Measurements from ENCODE around the gene FBF1.

The FBF1 gene

GRCh38 chr17:75897160-75898019, 43.5 kb downstream of the FBF1 start:
- DNase-seq (ENCODE audit: low read depth, low spot score): no peak
- Histone ChIP-seq H3K27me3 (ENCODE audit: insufficient read depth, insufficient read length) (no peaks in the 10 kb centered on the region), H3K36me3 (ENCODE audit: insufficient read depth, insufficient read length, low read length) (peaks cover 79% of the 10 kb centered on the region), H3K4me1 (ENCODE audit: insufficient read depth, insufficient read length) (peaks cover 37% of the 10 kb centered on the region), H3K9ac (ENCODE audit: insufficient read length, low read depth) (peak overlapping the region; percentile 99), H3K9me3 (ENCODE audit: insufficient read depth, low read length) (no peaks in the 10 kb centered on the region), H3K4me3 (ENCODE audit: insufficient read length, low read depth) (peak overlapping the region; percentile 34)
- no peak for TF ChIP-seq YY1 (IDR thresholded peaks at IDR 0.05; ENCODE audit: insufficient read depth, insufficient read length)
- TF ChIP-seq SUZ12 (IDR thresholded peaks at IDR 0.05; ENCODE audit: extremely low read depth, insufficient read depth, insufficient read length): no peak
- TF ChIP-seq ZNF274 (IDR thresholded peaks at IDR 0.05; ENCODE audit: low read depth, low read length): no peak

- H3K36me3 ChIP-seq (ENCODE audit: insufficient read depth, insufficient read length, low read length): peaks cover 79% of the 10 kb centered on the region
- H3K4me1 ChIP-seq (ENCODE audit: insufficient read depth, insufficient read length): peaks cover 37% of the 10 kb centered on the region
- peak; percentile 40 for DNase-seq (ENCODE audit: low read depth, low spot score)
- no peaks in the 10 kb centered on the region for H3K9me3 ChIP-seq (ENCODE audit: insufficient read depth, low read length)
- TF ChIP-seq YY1 (IDR thresholded peaks at IDR 0.05; ENCODE audit: insufficient read depth, insufficient read length) (peak; percentile 20), ZNF274 (IDR thresholded peaks at IDR 0.05; ENCODE audit: low read depth, low read length) (no peak)
- peak within 1 kb of the TSS; percentile 98 for H3K4me3 ChIP-seq (ENCODE audit: insufficient read length, low read depth)
- peak within 1 kb of the TSS; percentile 99 for H3K9ac ChIP-seq (ENCODE audit: insufficient read length, low read depth)
- H3K27me3 ChIP-seq (ENCODE audit: insufficient read depth, insufficient read length): no peaks in the 10 kb centered on the region
These were observed 44.3 kb downstream of the FBF1 start, which contains the start of gene TRIM65 for GRCh38 chr17:75896415-75897159. Gene TRIM65 (minus strand): TSS chr17:75896951. CDS start chr17:75896937, 14 bp downstream.

- H3K9ac ChIP-seq (ENCODE audit: insufficient read length, low read depth): peak overlapping the region; percentile 88
- H3K9me3 ChIP-seq (ENCODE audit: insufficient read depth, low read length): no peaks in the 10 kb centered on the region
- no peaks in the 10 kb centered on the region for H3K27me3 ChIP-seq (ENCODE audit: insufficient read depth, insufficient read length)
- peak overlapping the region; percentile 98 for H3K4me3 ChIP-seq (ENCODE audit: insufficient read length, low read depth)
- TF ChIP-seq YY1 (IDR thresholded peaks at IDR 0.05; ENCODE audit: insufficient read depth, insufficient read length) (no peak), SUZ12 (IDR thresholded peaks at IDR 0.05; ENCODE audit: extremely low read depth, insufficient read depth, insufficient read length) (no peak), ZNF274 (IDR thresholded peaks at IDR 0.05; ENCODE audit: low read depth, low read length) (no peak)
- peaks cover 79% of the 10 kb centered on the region for H3K36me3 ChIP-seq (ENCODE audit: insufficient read depth, insufficient read length, low read length)
- DNase-seq (ENCODE audit: low read depth, low spot score): no peak
- peaks cover 37% of the 10 kb centered on the region for H3K4me1 ChIP-seq (ENCODE audit: insufficient read depth, insufficient read length)
These were observed 45.3 kb downstream of the FBF1 start for GRCh38 chr17:75895370-75896155.

GRCh38 chr17:75894049-75894733, 46.7 kb downstream of the FBF1 start:
- TF ChIP-seq ZNF274 (IDR thresholded peaks at IDR 0.05; ENCODE audit: low read depth, low read length) (no peak), SUZ12 (IDR thresholded peaks at IDR 0.05; ENCODE audit: extremely low read depth, insufficient read depth, insufficient read length) (no peak), YY1 (IDR thresholded peaks at IDR 0.05; ENCODE audit: insufficient read depth, insufficient read length) (no peak)
- Histone ChIP-seq H3K4me3 (ENCODE audit: insufficient read length, low read depth) (no peak overlapping the region), H3K4me1 (ENCODE audit: insufficient read depth, insufficient read length) (peaks cover 34% of the 10 kb centered on the region), H3K27me3 (ENCODE audit: insufficient read depth, insufficient read length) (no peaks in the 10 kb centered on the region), H3K36me3 (ENCODE audit: insufficient read depth, insufficient read length, low read length) (peaks cover 79% of the 10 kb centered on the region), H3K9me3 (ENCODE audit: insufficient read depth, low read length) (no peaks in the 10 kb centered on the region), H3K9ac (ENCODE audit: insufficient read length, low read depth) (peak overlapping the region; percentile 64)
- no peak for DNase-seq (ENCODE audit: low read depth, low spot score)

GRCh38 chr17:75893305-75894048, 47.4 kb downstream of the FBF1 start:
- H3K36me3 ChIP-seq (ENCODE audit: insufficient read depth, insufficient read length, low read length): peaks cover 78% of the 10 kb centered on the region
- no peak for TF ChIP-seq SUZ12 (IDR thresholded peaks at IDR 0.05; ENCODE audit: extremely low read depth, insufficient read depth, insufficient read length)
- no peak for TF ChIP-seq ZNF274 (IDR thresholded peaks at IDR 0.05; ENCODE audit: low read depth, low read length)
- TF ChIP-seq YY1 (IDR thresholded peaks at IDR 0.05; ENCODE audit: insufficient read depth, insufficient read length): no peak
- no peaks in the 10 kb centered on the region for H3K27me3 ChIP-seq (ENCODE audit: insufficient read depth, insufficient read length)
- no peaks in the 10 kb centered on the region for H3K9me3 ChIP-seq (ENCODE audit: insufficient read depth, low read length)
- H3K9ac ChIP-seq (ENCODE audit: insufficient read length, low read depth): peak overlapping the region; percentile 64
- no peak overlapping the region for H3K4me3 ChIP-seq (ENCODE audit: insufficient read length, low read depth)
- H3K4me1 ChIP-seq (ENCODE audit: insufficient read depth, insufficient read length): peaks cover 33% of the 10 kb centered on the region
- no peak for DNase-seq (ENCODE audit: low read depth, low spot score)
